Measurements from ENCODE around the gene HECTD4.
"Not testable (repeated sequence)": the region's sequence is repeated elsewhere in the genome, so short reads cannot be mapped to it uniquely, and the experiment has no call there.

Gene HECTD4

GRCh38 chr12:112406519-112407488, 24.6 kb upstream of the HECTD4 start:
- no peak for DNase-seq

- no peak for DNase-seq
These were observed 19.8 kb upstream of the HECTD4 start for GRCh38 chr12:112401903-112402498.

GRCh38 chr12:112401054-112401453, 18.8 kb upstream of the HECTD4 start:
- DNase-seq, result no peak

- DNase-seq, result no peak
These were observed 11.1 kb upstream of the HECTD4 start for GRCh38 chr12:112393328-112393727.

GRCh38 chr12:112389922-112390654, 7.9 kb upstream of the HECTD4 start:
- not testable (repeated sequence) for DNase-seq

- DNase-seq, result no peak
These were observed 7.0 kb upstream of the HECTD4 start for GRCh38 chr12:112389228-112389627.

- peak in 1 of 2 donors; percentile 17 for DNase-seq
These were observed 4.5 kb upstream of the HECTD4 start for GRCh38 chr12:112386726-112387125.

- no peak for DNase-seq
These were observed 635 bp upstream of the HECTD4 start for GRCh38 chr12:112382866-112383265.

GRCh38 chr12:112381406-112381882, 787 bp downstream of the HECTD4 start:
- peak; percentile 32 to 55 for DNase-seq

- no peak for DNase-seq
These were observed 1.4 kb downstream of the HECTD4 start for GRCh38 chr12:112380663-112381405.

- no peak for DNase-seq
These were observed 7.1 kb downstream of the HECTD4 start for GRCh38 chr12:112375105-112375504.

GRCh38 chr12:112374166-112374740, 8.0 kb downstream of the HECTD4 start:
- DNase-seq, result no peak

GRCh38 chr12:112370868-112371510, 11.2 kb downstream of the HECTD4 start:
- DNase-seq, result no peak

- no peak for DNase-seq
These were observed 12.0 kb downstream of the HECTD4 start for GRCh38 chr12:112370199-112370598.

GRCh38 chr12:112368856-112369255, 13.4 kb downstream of the HECTD4 start:
- no peak for DNase-seq

GRCh38 chr12:112367965-112368364, 14.3 kb downstream of the HECTD4 start:
- DNase-seq, result no peak

GRCh38 chr12:112362310-112362709, 19.9 kb downstream of the HECTD4 start:
- no peak for DNase-seq

GRCh38 chr12:112361271-112361670, 21.0 kb downstream of the HECTD4 start:
- DNase-seq, result no peak

GRCh38 chr12:112359290-112359689, 22.9 kb downstream of the HECTD4 start:
- no peak for DNase-seq

GRCh38 chr12:112357214-112357613, 25.0 kb downstream of the HECTD4 start:
- no peak for DNase-seq

- DNase-seq, result no peak
These were observed 27.8 kb downstream of the HECTD4 start for GRCh38 chr12:112354399-112354798.

- DNase-seq, result no peak
These were observed 28.8 kb downstream of the HECTD4 start for GRCh38 chr12:112353393-112353792.
